ENCODE data around the gene OVCH1.
"Not testable (repeated sequence)": the region's sequence is repeated elsewhere in the genome, so short reads cannot be mapped to it uniquely, and the experiment has no call there.

Gene OVCH1

GRCh38 chr12:29415111-29415510, 82.4 kb downstream of the OVCH1 start:
- TF ChIP-seq POLR2A (IDR thresholded peaks at IDR 0.05; ENCODE audit: low read length) (no peak), GATA1 (IDR thresholded peaks at IDR 0.05; ENCODE audit: low read depth, low read length) (no peak)
- DNase-seq = no peak

DNA sequence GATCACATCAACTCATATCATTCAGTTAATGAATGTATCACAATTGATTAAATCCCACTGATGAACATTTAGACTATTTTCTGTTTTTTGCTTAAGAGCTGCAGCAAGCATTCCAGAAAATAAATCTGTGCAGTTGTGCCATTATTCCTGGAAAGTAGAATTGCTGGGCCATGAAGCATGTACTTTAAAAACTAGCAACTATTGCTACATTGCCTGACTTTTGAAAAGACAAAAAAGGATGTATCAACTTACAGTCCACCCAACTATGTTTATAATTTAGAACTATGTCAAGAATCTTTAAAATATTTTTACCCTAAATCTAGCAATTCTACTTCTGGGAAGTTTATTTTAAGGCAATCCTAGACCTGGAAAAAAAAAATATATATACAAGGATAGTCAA, 83.1 kb downstream of the OVCH1 start:
- no peak for TF ChIP-seq GATA1 (IDR thresholded peaks at IDR 0.05; ENCODE audit: low read depth, low read length)
- no peak for TF ChIP-seq POLR2A (IDR thresholded peaks at IDR 0.05; ENCODE audit: low read length)
- no peak for DNase-seq

GRCh38 chr12:29405561-29405960, 91.9 kb downstream of the OVCH1 start:
- no peak for TF ChIP-seq GATA1 (IDR thresholded peaks at IDR 0.05; ENCODE audit: low read depth, low read length)
- no peak for TF ChIP-seq POLR2A (IDR thresholded peaks at IDR 0.05; ENCODE audit: low read length)
- no peak for DNase-seq

GRCh38 chr12:29403991-29404390, 93.5 kb downstream of the OVCH1 start:
- TF ChIP-seq POLR2A (IDR thresholded peaks at IDR 0.05; ENCODE audit: low read length) = no peak
- TF ChIP-seq GATA1 (IDR thresholded peaks at IDR 0.05; ENCODE audit: low read depth, low read length) = no peak
- DNase-seq = no peak

- DNase-seq = no peak
- TF ChIP-seq GATA1 (IDR thresholded peaks at IDR 0.05; ENCODE audit: low read depth, low read length) (no peak), POLR2A (IDR thresholded peaks at IDR 0.05; ENCODE audit: low read length) (no peak)
Measured at GRCh38 chr12:29402437-29402836, 95.0 kb downstream of the OVCH1 start.

- TF ChIP-seq GATA1 (IDR thresholded peaks at IDR 0.05; ENCODE audit: low read depth, low read length) (no peak), POLR2A (IDR thresholded peaks at IDR 0.05; ENCODE audit: low read length) (no peak)
- no peak for DNase-seq
Measured at GRCh38 chr12:29398495-29398894, 99.0 kb downstream of the OVCH1 start.

GRCh38 chr12:29396774-29397173, 100.7 kb downstream of the OVCH1 start:
- TF ChIP-seq POLR2A (IDR thresholded peaks at IDR 0.05; ENCODE audit: low read length) = no peak
- TF ChIP-seq GATA1 (IDR thresholded peaks at IDR 0.05; ENCODE audit: low read depth, low read length) = no peak
- DNase-seq = no peak

DNA sequence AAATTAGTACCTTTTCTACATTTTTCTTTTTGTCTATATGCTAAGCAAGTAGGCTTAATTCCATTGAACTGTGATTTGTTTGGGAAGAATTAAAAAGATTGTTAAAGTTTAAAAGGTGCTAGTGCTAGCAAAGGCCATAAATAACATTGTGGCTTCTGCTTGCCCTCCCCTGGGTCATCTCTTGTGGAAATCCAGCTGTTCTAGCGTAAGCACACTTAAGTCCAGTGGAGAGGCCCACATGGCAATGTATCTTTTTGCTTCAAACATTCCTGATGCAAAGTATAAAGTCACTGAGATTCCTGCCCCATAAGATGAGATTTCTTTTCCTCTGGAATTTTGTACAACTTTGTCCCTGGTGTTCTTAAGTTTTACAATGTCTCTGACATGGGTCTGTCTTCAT, 102.1 kb downstream of the OVCH1 start:
- DNase-seq = no peak
- no peak for TF ChIP-seq GATA1 (IDR thresholded peaks at IDR 0.05; ENCODE audit: low read depth, low read length)
- no peak for TF ChIP-seq POLR2A (IDR thresholded peaks at IDR 0.05; ENCODE audit: low read length)

- peak in 1 of 2 experiments; percentile 6 for DNase-seq
Measured at GRCh38 chr12:29390419-29390818, 107.1 kb downstream of the OVCH1 start.

GRCh38 chr12:29389295-29389919, 108.1 kb downstream of the OVCH1 start:
- DNase-seq = peak in 1 of 2 experiments; percentile 11
- no peak for TF ChIP-seq GATA1 (IDR thresholded peaks at IDR 0.05; ENCODE audit: low read depth, low read length)
- TF ChIP-seq POLR2A (IDR thresholded peaks at IDR 0.05; ENCODE audit: low read length) = no peak

- not testable (repeated sequence) for DNase-seq
Measured at GRCh38 chr12:29386084-29386680, 111.3 kb downstream of the OVCH1 start.

- DNase-seq = not testable (repeated sequence)
Measured at GRCh38 chr12:29385194-29385593, 112.3 kb downstream of the OVCH1 start.

- no peak for TF ChIP-seq GATA1 (IDR thresholded peaks at IDR 0.05; ENCODE audit: low read depth, low read length)
- no peak for TF ChIP-seq POLR2A (IDR thresholded peaks at IDR 0.05; ENCODE audit: low read length)
- no peak for DNase-seq
Measured at GRCh38 chr12:29382251-29382650, 115.2 kb downstream of the OVCH1 start.

GRCh38 chr12:29380536-29381523, 116.7 kb downstream of the OVCH1 start, which contains the start of gene ERGIC2:
Gene ERGIC2, minus strand, starts transcription at chr12:29381172. Its CDS starts 9,539 bp downstream, at chr12:29371633.
- DNase-seq = peak; percentile 98 to 99
- TF ChIP-seq POLR2A (IDR thresholded peaks at IDR 0.05; ENCODE audit: low read length) (peak; percentile 87), GATA1 (IDR thresholded peaks at IDR 0.05; ENCODE audit: low read depth, low read length) (no peak)
